Natural killer cell treated with Interleukin-12 subunit alpha and Interleukin-12 subunit beta and Interleukin-15 and Interleukin-18, amount 100 ng/mL, for 72 hours (primary cell): ENCODE measurements around the gene ZNF267. TPM values are rescaled to one million over a fixed set of nuclear protein-coding genes. Genes with fewer than 3 reads are reported as not detected.
"Not testable (repeated sequence)": the region's sequence is repeated elsewhere in the genome, so short reads cannot be mapped to it uniquely, and the experiment has no call there.

Experiments
- ATAC-seq, 2 donors: fragments of 150-1000 bp; cut with Tn5 transposase in 1 of 2; sonication (Bioruptor Pico), chemical (Tn5 transposase) in 1 of 2; 2 replicates each; pipeline ENCODE4 v1.10.0; 2021
- DNase-seq: peaks from one replicate; pipeline ENCODE4 v3.0.0; 2022; ENCODE audit warnings: low spot score
- H3K27ac Mint-ChIP-seq, 2 donors: 1 replicate in 1 of 2; 2 replicates in 1 of 2; pipeline ENCODE4 v1.8.0; 2022; ENCODE audit warnings: mixed read lengths in 2 of 2, mild to moderate bottlenecking in 1 of 2, moderate library complexity in 1 of 2
- H3K27me3 Mint-ChIP-seq, 2 donors: 1 replicate in 1 of 2; 2 replicates in 1 of 2; pipeline ENCODE4 v1.8.0; 2022; ENCODE audit warnings: mixed read lengths in 2 of 2
- H3K36me3 Mint-ChIP-seq: one replicate; pipeline ENCODE4 v1.8.0; 2022; ENCODE audit warnings: mixed read lengths
- H3K4me1 Mint-ChIP-seq, 2 donors: 1 replicate in 1 of 2; 2 replicates in 1 of 2; pipeline ENCODE4 v1.8.0; 2022; ENCODE audit warnings: low read depth in 2 of 2, mixed read lengths in 2 of 2, mild to moderate bottlenecking in 1 of 2
- H3K4me3 Mint-ChIP-seq: one replicate; pipeline ENCODE4 v1.8.0; 2022; ENCODE audit warnings: mixed read lengths
- H3K9me3 Mint-ChIP-seq: 2 replicates; pipeline ENCODE4 v1.8.0; 2022; ENCODE audit warnings: mixed read lengths
- total RNA-seq, 2 donors: library from RNA; stranded (reverse); gene quantifications; one replicate each; pipeline ENCODE4 v1.2.3, GENCODE V29; 2022

Gene ZNF267
- total RNA-seq, 2 donors from 2014 or later = 95.3 to 129 TPM

DNA sequence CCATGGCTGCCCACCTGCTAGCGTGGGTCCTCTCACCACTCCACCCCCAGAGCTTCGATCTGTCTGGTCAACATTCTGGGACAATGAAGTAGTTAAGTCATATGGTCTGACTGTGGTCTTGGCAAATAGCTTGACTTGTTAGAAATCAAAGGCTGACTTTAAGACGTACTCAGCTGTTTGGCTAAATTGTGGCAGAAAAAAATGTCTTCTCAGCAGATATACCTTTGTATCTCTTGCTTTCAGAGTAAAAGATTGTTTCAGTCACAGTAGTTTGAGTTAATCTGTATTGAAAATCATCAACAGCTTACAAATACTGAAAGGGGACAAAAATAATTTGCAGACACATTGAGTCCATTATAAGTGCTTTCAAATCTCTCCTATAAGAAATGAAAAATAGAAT is 2.1 kb upstream of the ZNF267 start:
- H3K4me3 Mint-ChIP-seq = no peak overlapping the region
- no peak for DNase-seq
- peak overlapping the region in 1 of 2 donors; percentile 77 for H3K27ac Mint-ChIP-seq
- peaks cover 36 to 56% of the 10 kb centered on the region in 2 donors for H3K4me1 Mint-ChIP-seq
- H3K36me3 Mint-ChIP-seq = peaks cover 20% of the 10 kb centered on the region
- H3K27me3 Mint-ChIP-seq = peaks cover 0 to 4% of the 10 kb centered on the region in 2 donors
- no peak for ATAC-seq
- H3K9me3 Mint-ChIP-seq = no peaks in the 10 kb centered on the region

GRCh38 chr16:31872201-31872600 is 1.4 kb upstream of the ZNF267 start:
- Mint-ChIP-seq H3K4me1 (peaks cover 39 to 58% of the 10 kb centered on the region in 2 donors), H3K4me3 (peak overlapping the region; percentile 94), H3K27me3 (peaks cover 0 to 2% of the 10 kb centered on the region in 2 donors), H3K9me3 (no peaks in the 10 kb centered on the region), H3K27ac (peak overlapping the region; percentile 77 to 94), H3K36me3 (peaks cover 23% of the 10 kb centered on the region)
- ATAC-seq (no peak), DNase-seq (no peak)

DNA sequence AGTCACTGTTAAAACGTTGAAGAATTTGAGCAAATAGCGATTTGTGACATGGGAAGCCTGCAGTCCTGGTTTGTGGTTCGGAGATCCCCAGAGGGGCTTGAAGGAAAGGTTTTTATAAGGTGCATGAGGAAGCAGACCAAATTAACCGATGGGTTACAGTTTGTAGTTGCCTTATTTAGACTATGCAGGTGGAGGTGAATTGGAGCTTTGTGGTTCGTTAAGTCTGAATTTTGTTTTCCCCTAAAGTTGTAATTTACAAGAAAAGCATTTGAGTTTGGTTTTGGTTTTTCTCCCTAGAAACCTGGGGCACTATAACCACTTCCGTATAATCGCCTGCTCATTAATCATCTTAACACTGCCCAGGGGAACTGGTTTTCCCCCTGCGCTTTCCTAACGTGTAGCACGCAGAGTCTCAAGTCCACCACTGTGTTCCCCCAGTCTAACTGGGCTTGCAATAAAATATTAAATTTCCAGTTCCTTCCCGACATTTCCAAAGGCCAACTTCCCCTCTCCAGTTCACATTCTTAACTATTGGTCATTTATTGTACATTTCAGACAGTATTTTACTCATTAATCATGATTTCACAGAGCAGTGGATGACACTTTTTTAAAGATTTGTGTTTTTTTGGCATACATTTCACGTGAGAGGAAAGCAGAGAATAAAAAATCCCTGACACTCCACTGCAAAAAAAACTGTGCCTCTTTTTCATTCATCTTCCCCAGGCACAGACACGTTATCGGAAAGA is 932 bp downstream of the ZNF267 start:
- H3K9me3 Mint-ChIP-seq = no peaks in the 10 kb centered on the region
- peaks cover 45% of the 10 kb centered on the region for H3K36me3 Mint-ChIP-seq
- peaks cover 52 to 60% of the 10 kb centered on the region in 2 donors for H3K4me1 Mint-ChIP-seq
- peak overlapping the region; percentile 94 to 99 for H3K27ac Mint-ChIP-seq
- H3K4me3 Mint-ChIP-seq = peak overlapping the region; percentile 94
- DNase-seq = peak; percentile 83
- H3K27me3 Mint-ChIP-seq = no peaks in the 10 kb centered on the region
- ATAC-seq = peak; percentile 67 to 80

GRCh38 chr16:31875112-31875803 is 1.7 kb downstream of the ZNF267 start:
- peak overlapping the region; percentile 94 to 99 for H3K27ac Mint-ChIP-seq
- H3K4me1 Mint-ChIP-seq = peaks cover 57 to 63% of the 10 kb centered on the region in 2 donors
- peak overlapping the region; percentile 94 for H3K4me3 Mint-ChIP-seq
- ATAC-seq (no peak), DNase-seq (no peak)
- H3K9me3 Mint-ChIP-seq = no peaks in the 10 kb centered on the region
- no peaks in the 10 kb centered on the region for H3K27me3 Mint-ChIP-seq
- H3K36me3 Mint-ChIP-seq = peaks cover 51% of the 10 kb centered on the region

DNA sequence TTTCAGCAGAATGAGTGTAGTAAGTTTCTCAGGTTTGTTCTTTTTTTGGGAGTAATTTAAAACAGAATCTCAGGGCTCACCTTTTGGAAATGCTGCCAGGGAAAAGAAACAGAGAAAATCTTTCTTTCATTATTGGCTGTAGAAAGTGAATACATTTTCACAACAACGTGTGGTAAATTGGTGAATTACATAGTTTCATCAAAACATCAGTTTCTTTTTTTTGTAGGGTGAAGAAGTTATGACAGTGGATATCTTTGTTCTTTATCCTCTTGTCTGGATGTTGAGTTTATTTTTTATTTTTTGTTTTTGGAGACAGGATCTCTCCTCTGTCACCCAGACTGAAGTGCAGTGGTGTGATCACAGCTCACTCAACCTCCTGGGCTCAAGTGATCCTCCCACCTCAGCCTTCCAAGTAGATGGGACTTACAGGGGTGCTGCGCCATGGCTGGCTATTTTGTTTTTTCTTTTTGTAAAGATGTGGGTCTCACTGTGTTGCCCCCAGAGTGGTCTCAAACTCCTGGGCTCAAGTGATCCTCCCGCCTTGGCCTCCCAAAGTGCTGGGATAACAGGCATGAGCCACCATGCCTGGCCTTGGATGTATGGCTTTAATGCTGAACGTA is 2.4 kb downstream of the ZNF267 start:
- Mint-ChIP-seq H3K27me3 (no peaks in the 10 kb centered on the region), H3K36me3 (peaks cover 58% of the 10 kb centered on the region), H3K9me3 (no peaks in the 10 kb centered on the region), H3K4me1 (peaks cover 59 to 63% of the 10 kb centered on the region in 2 donors), H3K27ac (peak overlapping the region; percentile 94 to 99), H3K4me3 (peak overlapping the region; percentile 94)
- no peak for ATAC-seq
- no peak for DNase-seq

GRCh38 chr16:31876951-31877828 is 3.6 kb downstream of the ZNF267 start:
- peak overlapping the region; percentile 94 for H3K4me3 Mint-ChIP-seq
- peak overlapping the region; percentile 94 to 99 for H3K27ac Mint-ChIP-seq
- H3K36me3 Mint-ChIP-seq = peaks cover 65% of the 10 kb centered on the region
- DNase-seq (peak; percentile 84), ATAC-seq (peak; percentile 75 to 77)
- peaks cover 63 to 64% of the 10 kb centered on the region in 2 donors for H3K4me1 Mint-ChIP-seq
- H3K27me3 Mint-ChIP-seq = no peaks in the 10 kb centered on the region
- no peaks in the 10 kb centered on the region for H3K9me3 Mint-ChIP-seq

DNA sequence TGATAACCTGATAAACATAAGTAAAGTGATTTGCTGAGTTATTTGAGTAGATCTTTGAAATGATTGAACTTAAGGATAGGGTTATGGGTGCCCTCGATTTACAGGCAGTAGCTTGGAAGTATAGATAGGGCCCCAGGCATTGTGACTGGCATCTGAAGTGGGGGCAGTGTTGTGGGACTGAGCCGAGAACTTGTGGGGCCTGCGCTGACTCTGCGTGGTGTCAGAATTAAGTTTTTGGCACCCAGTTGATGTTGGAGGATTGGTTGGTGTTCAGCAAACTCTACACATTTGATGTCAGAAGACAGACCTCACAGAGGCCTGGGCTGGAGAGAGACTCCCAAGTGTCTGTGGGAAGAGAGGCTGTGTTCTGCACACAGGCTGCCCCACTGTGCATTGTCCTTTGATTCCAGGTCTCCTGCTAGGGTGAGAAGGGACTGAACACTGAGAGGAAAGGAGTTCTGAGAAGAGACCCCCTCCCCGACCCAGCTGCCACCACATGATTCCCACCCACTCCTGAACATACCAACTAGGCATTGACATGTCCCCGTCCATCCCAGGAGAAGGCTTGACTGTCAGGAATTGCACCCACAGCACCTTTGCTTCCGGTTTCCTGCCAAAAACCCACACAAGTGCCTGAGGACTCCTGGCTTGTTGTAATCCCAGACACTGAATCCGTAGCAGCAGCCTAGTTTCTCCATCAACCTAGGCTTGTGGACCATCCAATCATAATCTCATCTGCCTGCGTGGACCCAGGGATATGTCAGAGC is 4.5 kb downstream of the ZNF267 start:
- no peak for ATAC-seq
- Mint-ChIP-seq H3K4me3 (peak overlapping the region; percentile 94), H3K27me3 (no peaks in the 10 kb centered on the region), H3K4me1 (peaks cover 61 to 68% of the 10 kb centered on the region in 2 donors), H3K36me3 (peaks cover 67% of the 10 kb centered on the region), H3K9me3 (no peaks in the 10 kb centered on the region), H3K27ac (peak overlapping the region; percentile 94 to 99)
- DNase-seq = no peak

DNA sequence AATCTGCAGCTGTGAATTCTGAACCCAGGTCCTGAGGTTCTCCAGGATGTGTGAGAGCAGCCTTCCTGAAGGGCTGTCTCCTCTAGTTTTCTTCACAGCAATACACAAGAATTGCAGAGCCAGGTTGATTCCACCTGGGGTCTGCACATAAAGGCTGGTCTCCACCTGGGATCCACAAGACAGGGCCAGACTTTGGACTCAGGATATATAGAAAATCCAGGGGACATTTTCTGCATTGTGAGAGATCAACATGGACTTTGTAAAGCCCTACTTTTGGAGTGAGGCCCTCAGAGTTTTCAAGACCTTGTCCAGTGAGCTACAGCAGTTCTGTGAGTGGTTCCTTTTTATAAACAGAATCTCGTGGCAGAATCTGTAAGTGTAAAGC is 6.3 kb downstream of the ZNF267 start:
- Mint-ChIP-seq H3K27me3 (no peaks in the 10 kb centered on the region), H3K27ac (peak overlapping the region; percentile 94 to 99), H3K4me3 (peak overlapping the region; percentile 94), H3K9me3 (no peaks in the 10 kb centered on the region), H3K4me1 (peaks cover 54 to 63% of the 10 kb centered on the region in 2 donors), H3K36me3 (peaks cover 66% of the 10 kb centered on the region)
- DNase-seq (no peak), ATAC-seq (no peak)

GRCh38 chr16:31880322-31880979 is 6.8 kb downstream of the ZNF267 start:
- H3K4me3 Mint-ChIP-seq = peak overlapping the region; percentile 94
- H3K4me1 Mint-ChIP-seq = peaks cover 51 to 67% of the 10 kb centered on the region in 2 donors
- ATAC-seq (peak; percentile 79 to 84), DNase-seq (no peak)
- H3K9me3 Mint-ChIP-seq = no peaks in the 10 kb centered on the region
- peaks cover 68% of the 10 kb centered on the region for H3K36me3 Mint-ChIP-seq
- H3K27ac Mint-ChIP-seq = peak overlapping the region; percentile 94 to 99
- no peaks in the 10 kb centered on the region for H3K27me3 Mint-ChIP-seq

GRCh38 chr16:31886227-31886626 is 12.6 kb downstream of the ZNF267 start:
- peaks cover 71% of the 10 kb centered on the region for H3K36me3 Mint-ChIP-seq
- DNase-seq (no peak), ATAC-seq (no peak)
- H3K27me3 Mint-ChIP-seq = no peaks in the 10 kb centered on the region
- H3K9me3 Mint-ChIP-seq = peaks cover 3% of the 10 kb centered on the region
- no peak overlapping the region for H3K4me3 Mint-ChIP-seq
- peaks cover 36 to 64% of the 10 kb centered on the region in 2 donors for H3K4me1 Mint-ChIP-seq
- H3K27ac Mint-ChIP-seq = no peak overlapping the region

DNA sequence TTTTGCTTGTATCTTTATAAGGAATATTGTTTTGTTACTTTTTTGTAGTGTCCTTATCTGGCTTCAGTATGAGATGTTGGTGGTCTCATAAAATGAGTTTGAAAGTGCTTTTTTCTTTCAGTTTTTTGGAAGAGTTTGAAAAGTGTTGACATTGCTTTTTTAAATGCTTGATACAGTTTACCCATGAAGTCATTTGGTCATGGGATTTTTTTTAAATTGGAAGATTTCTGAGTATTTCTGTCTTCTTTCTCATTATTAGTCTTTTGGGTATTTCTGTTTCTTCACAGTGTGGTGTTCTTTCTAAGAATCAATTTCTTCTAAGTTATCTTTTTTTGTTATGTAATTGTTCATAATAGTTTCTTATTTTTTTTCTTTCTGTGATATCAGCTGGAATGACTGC is 15.1 kb downstream of the ZNF267 start:
- ATAC-seq (peak in 1 of 2 donors; percentile 65), DNase-seq (no peak)
- H3K4me3 Mint-ChIP-seq = peak overlapping the region; percentile 82
- H3K27me3 Mint-ChIP-seq = no peaks in the 10 kb centered on the region
- peaks cover 9% of the 10 kb centered on the region for H3K9me3 Mint-ChIP-seq
- H3K36me3 Mint-ChIP-seq = peaks cover 82% of the 10 kb centered on the region
- H3K27ac Mint-ChIP-seq = peak overlapping the region; percentile 88 to 92
- H3K4me1 Mint-ChIP-seq = peaks cover 46 to 67% of the 10 kb centered on the region in 2 donors

DNA sequence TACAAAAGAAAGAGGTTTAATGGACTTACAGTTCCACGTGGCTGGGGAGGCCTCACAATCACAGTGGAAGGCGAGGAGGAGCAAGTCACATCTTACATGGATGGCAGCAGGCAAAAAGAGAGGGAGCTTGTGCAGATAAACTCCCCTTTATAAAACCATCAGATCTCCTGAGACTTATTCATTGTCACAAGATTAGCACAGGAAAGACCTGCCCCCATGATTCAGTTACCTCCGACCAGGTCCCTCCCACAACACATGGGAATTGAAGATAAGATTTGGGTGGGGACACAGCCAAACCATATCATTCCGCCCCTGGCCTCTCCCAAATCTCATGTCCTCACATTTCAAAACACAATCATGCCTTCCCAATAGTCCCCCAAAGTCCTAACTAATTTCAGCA is 18.5 kb downstream of the ZNF267 start:
- H3K27me3 Mint-ChIP-seq, DNase-seq, H3K4me3 Mint-ChIP-seq, ATAC-seq: not testable (repeated sequence)
- Mint-ChIP-seq H3K4me1 (peaks cover 53 to 72% of the 10 kb centered on the region in 2 donors), H3K27ac (peak overlapping the region in 1 of 2 donors; percentile 20), H3K36me3 (peaks cover 90% of the 10 kb centered on the region), H3K9me3 (peaks cover 14% of the 10 kb centered on the region)
